Measurements from ENCODE around the gene SPHK1. TPM values are rescaled to one million over a fixed set of nuclear protein-coding genes. Genes with fewer than 3 reads are reported as not detected.

SPHK1 gene
- total RNA-seq (2022) (6.7 and 7.7 TPM in 2 replicates), Bru-seq, nascent RNA (percentile 19 among the genes with signal in this experiment), BruChase-seq, experiment 1, labeled RNA remaining after a 2-hour chase (percentile 32 among the genes with signal in this experiment), BruChase-seq, experiment 2, labeled RNA remaining after a 6-hour chase (percentile 38 among the genes with signal in this experiment)
- long read RNA-seq, partial matches to known transcripts, result 0 of 11 reads
- long read RNA-seq, other reads (novel, unspliced or antisense), result 2 of 11 reads

DNA sequence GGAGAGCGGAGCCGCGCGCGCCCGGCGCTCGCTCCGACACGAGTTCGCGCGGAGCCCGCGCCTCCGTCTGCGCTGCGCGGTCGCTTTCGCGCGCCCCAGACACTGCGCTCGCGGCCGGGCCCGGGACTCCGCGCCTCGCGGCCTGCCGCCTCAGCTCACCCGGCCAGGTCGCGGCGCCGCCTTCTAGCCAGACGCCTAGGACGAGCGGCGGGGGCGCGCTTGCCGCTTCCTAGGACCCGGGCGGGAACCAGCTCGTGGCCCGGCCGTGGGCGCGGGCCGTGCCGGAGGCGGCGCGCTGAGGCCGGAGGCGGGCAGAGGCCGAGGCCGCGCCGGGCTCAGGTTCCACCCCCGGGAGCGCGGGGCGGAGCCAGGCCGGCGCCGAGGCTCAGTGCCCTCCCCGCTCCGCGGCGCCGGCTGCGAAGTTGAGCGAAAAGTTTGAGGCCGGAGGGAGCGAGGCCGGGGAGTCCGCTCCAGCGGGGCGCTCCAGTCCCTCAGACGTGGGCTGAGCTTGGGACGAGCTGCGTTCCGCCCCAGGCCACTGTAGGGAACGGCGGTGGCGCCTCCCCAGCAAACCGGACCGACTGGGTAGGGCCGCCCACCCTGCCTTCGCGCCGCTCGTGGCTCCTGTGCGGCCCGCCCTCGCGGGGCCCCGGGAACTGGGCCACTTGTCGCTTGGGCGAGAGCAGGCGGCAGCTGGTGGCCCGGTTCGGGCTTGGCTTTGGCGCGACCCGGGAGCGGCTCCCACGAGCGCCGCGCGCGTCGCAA lies at the start of gene SPHK1:
SPHK1 (plus strand) TSS at position 388 of the 765 bp plus-strand sequence. CDS start 1,036 bp downstream, outside the sequence.
- Histone ChIP-seq H3K9me3 (no peaks in the 10 kb centered on the region), H3K36me3 (ENCODE audit: control insufficient read depth, insufficient read depth, low read length) (no peaks in the 10 kb centered on the region), H3K4me1 (peaks cover 14% of the 10 kb centered on the region), H3K4me3 (ENCODE audit: low read depth, low read length) (peak within 1 kb of the TSS; percentile 76), H3K27me3 (replicated peaks; ENCODE audit: control insufficient read depth, insufficient read depth, low read length) (peaks cover 1% of the 10 kb centered on the region; the same call in 1 of the 2 replicates)
- intact Hi-C loops (cut with micrococcal nuclease; ENCODE audit: unreplicated experiment), result no loop called here
- Mint-ChIP-seq H3K4me3 (ENCODE audit: unreplicated experiment) (peak within 1 kb of the TSS; percentile 91), H3K36me3 (ENCODE audit: insufficient read depth, unreplicated experiment) (peaks cover 24% of the 10 kb centered on the region), H3K4me1 (ENCODE audit: low read depth, unreplicated experiment) (no peaks in the 10 kb centered on the region), H3K27ac (ENCODE audit: unreplicated experiment) (peak within 1 kb of the TSS; percentile 23), H3K9me3 (ENCODE audit: unreplicated experiment) (no peaks in the 10 kb centered on the region), H3K27me3 (ENCODE audit: insufficient read depth, unreplicated experiment) (no peaks in the 10 kb centered on the region)
- ChIA-PET CTCF (interaction anchor here (0.7 to 5.6 kb wide), 9 partner anchors 11 to 242 kb away, joined by 3 to 49 read pairs (median 4); partner anchors contain the start of gene PRPSAP1), POLR2A (no interaction called here)
- DNase-seq, result peak; percentile 69 to 83
- BruUV-seq (replicated peaks), result no TSS peak
- TF ChIP-seq, protein P1, sequence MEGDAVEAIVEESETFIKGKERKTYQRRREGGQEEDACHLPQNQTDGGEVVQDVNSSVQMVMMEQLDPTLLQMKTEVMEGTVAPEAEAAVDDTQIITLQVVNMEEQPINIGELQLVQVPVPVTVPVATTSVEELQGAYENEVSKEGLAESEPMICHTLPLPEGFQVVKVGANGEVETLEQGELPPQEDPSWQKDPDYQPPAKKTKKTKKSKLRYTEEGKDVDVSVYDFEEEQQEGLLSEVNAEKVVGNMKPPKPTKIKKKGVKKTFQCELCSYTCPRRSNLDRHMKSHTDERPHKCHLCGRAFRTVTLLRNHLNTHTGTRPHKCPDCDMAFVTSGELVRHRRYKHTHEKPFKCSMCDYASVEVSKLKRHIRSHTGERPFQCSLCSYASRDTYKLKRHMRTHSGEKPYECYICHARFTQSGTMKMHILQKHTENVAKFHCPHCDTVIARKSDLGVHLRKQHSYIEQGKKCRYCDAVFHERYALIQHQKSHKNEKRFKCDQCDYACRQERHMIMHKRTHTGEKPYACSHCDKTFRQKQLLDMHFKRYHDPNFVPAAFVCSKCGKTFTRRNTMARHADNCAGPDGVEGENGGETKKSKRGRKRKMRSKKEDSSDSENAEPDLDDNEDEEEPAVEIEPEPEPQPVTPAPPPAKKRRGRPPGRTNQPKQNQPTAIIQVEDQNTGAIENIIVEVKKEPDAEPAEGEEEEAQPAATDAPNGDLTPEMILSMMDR (IDR thresholded peaks at IDR 0.05; ENCODE audit: insufficient read depth in 1 of 2, low read depth in 1 of 2, low read length in 1 of 2, severe bottlenecking in 1 of 2, unreplicated experiment in 1 of 2), result no peak

DNA sequence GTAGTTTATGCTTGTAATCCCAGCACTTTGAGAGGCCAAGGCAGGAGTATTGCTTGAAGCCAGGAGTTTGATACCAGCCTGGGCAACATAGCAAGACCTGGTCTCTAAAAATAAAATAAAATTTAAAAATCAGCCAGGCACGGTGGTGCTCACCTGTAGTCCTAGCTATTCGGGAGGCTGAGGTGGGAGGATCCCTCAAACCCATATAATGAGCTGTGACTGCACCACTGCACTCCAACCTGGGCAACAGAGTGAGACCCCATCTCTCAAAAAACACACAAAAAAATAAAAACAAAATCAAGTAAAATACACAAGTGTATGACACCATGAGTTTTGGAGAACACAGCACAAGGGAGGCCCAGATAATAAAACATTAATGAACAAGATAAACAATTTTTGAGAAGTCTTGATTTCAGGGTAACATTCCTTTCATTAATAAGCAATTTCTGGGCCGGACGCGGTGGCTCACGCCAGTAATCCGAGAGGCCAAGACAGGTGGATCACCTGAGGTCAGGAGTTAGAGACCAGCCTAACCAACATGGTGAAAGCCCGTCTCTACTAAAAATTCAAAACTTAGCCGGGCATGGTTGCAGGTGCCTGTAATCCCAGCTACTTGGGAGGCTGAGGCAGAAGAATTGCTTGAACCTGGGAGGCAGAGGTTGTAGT lies 48.6 kb upstream of the SPHK1 start:
- Mint-ChIP-seq H3K4me3 (ENCODE audit: unreplicated experiment) (no peak overlapping the region), H3K4me1 (ENCODE audit: low read depth, unreplicated experiment) (peaks cover 13% of the 10 kb centered on the region), H3K36me3 (ENCODE audit: insufficient read depth, unreplicated experiment) (peaks cover 14% of the 10 kb centered on the region), H3K27ac (ENCODE audit: unreplicated experiment) (no peak overlapping the region), H3K9me3 (ENCODE audit: unreplicated experiment) (no peaks in the 10 kb centered on the region), H3K27me3 (ENCODE audit: insufficient read depth, unreplicated experiment) (no peaks in the 10 kb centered on the region)
- no peak for DNase-seq
- TF ChIP-seq, protein P1 (IDR thresholded peaks at IDR 0.05; ENCODE audit: insufficient read depth in 1 of 2, low read depth in 1 of 2, low read length in 1 of 2, severe bottlenecking in 1 of 2, unreplicated experiment in 1 of 2), result no peak
- no peaks in the 10 kb centered on the region for H3K36me3 ChIP-seq (ENCODE audit: control insufficient read depth, insufficient read depth, low read length)
- no TSS peak for BruUV-seq (replicated peaks)
- POLR2A ChIA-PET, result interaction anchor here (0.8 kb wide), 1 partner anchor 18 kb away, joined by 3 read pairs; the partner anchor contains the start of gene PRPSAP1
- no peaks in the 10 kb centered on the region for H3K27me3 ChIP-seq (replicated peaks; ENCODE audit: control insufficient read depth, insufficient read depth, low read length)
- H3K4me1 ChIP-seq, result peaks cover 12% of the 10 kb centered on the region
- H3K9me3 ChIP-seq, result no peaks in the 10 kb centered on the region
- intact Hi-C loops (cut with micrococcal nuclease; ENCODE audit: unreplicated experiment), result no loop called here
- no peak overlapping the region for H3K4me3 ChIP-seq (ENCODE audit: low read depth, low read length)
- CTCF ChIA-PET, result no interaction called here

DNA sequence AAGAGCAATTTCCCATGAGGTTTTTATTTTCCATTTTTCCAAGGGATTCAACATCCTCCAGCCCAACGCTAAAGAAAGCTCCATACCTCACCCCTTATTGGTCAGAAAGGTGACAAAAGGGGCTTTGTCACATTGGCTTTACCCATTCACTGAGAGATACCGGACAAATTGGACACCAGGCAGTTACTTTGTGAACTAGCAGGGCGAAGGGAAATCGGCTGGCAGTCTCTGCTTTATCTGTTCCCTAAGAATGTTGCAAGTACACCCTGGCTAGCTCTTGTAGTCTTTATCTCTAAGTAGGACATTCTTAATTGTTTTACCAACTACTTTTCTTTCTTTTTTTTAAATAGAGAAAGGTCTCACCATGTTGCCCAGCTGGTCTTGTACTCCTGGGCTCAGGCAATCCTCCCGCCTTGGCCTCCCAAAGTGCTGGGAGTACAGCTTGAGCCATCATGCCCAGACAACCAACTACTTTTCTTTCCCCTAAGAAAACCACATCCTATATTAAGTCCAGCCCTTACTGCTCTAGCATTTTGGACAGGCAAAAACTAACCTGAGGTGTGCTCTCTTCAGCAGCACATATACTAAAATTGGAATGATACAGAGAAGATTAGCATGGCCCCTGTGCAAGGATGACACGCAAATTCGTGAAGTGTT lies 47.5 kb upstream of the SPHK1 start:
- Mint-ChIP-seq H3K9me3 (ENCODE audit: unreplicated experiment) (no peaks in the 10 kb centered on the region), H3K4me1 (ENCODE audit: low read depth, unreplicated experiment) (peaks cover 3% of the 10 kb centered on the region), H3K36me3 (ENCODE audit: insufficient read depth, unreplicated experiment) (peaks cover 19% of the 10 kb centered on the region), H3K4me3 (ENCODE audit: unreplicated experiment) (no peak overlapping the region), H3K27ac (ENCODE audit: unreplicated experiment) (no peak overlapping the region), H3K27me3 (ENCODE audit: insufficient read depth, unreplicated experiment) (no peaks in the 10 kb centered on the region)
- H3K9me3 ChIP-seq, result no peaks in the 10 kb centered on the region
- DNase-seq, result no peak
- peaks cover 1% of the 10 kb centered on the region; the same call in 1 of the 2 replicates for H3K4me1 ChIP-seq
- TF ChIP-seq, protein P1 (IDR thresholded peaks at IDR 0.05; ENCODE audit: insufficient read depth in 1 of 2, low read depth in 1 of 2, low read length in 1 of 2, severe bottlenecking in 1 of 2, unreplicated experiment in 1 of 2), result no peak
- ChIA-PET POLR2A (no interaction called here), CTCF (interaction anchor here (0.7 kb wide), 2 partner anchors 262 to 437 kb away, joined by 3 read pairs; partner anchors contain the start of gene GALR2)
- BruUV-seq (replicated peaks), result no TSS peak
- no peaks in the 10 kb centered on the region for H3K27me3 ChIP-seq (replicated peaks; ENCODE audit: control insufficient read depth, insufficient read depth, low read length)
- H3K4me3 ChIP-seq (ENCODE audit: low read depth, low read length), result no peak overlapping the region
- intact Hi-C loops (cut with micrococcal nuclease; ENCODE audit: unreplicated experiment), result no loop called here
- no peaks in the 10 kb centered on the region for H3K36me3 ChIP-seq (ENCODE audit: control insufficient read depth, insufficient read depth, low read length)
